ENCODE results near the gene ULBP1.

- TF ChIP-seq, protein P1, sequence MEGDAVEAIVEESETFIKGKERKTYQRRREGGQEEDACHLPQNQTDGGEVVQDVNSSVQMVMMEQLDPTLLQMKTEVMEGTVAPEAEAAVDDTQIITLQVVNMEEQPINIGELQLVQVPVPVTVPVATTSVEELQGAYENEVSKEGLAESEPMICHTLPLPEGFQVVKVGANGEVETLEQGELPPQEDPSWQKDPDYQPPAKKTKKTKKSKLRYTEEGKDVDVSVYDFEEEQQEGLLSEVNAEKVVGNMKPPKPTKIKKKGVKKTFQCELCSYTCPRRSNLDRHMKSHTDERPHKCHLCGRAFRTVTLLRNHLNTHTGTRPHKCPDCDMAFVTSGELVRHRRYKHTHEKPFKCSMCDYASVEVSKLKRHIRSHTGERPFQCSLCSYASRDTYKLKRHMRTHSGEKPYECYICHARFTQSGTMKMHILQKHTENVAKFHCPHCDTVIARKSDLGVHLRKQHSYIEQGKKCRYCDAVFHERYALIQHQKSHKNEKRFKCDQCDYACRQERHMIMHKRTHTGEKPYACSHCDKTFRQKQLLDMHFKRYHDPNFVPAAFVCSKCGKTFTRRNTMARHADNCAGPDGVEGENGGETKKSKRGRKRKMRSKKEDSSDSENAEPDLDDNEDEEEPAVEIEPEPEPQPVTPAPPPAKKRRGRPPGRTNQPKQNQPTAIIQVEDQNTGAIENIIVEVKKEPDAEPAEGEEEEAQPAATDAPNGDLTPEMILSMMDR (IDR thresholded peaks at IDR 0.05 in 4 of 5, conservative IDR thresholded peaks at IDR 0.05 in 1 of 5) = peak in 1 of 5 experiments; percentile 34
- no peak for TF ChIP-seq POLR2A (IDR thresholded peaks at IDR 0.05)
These were observed 43.3 kb downstream of the ULBP1 start for GRCh38 chr6:150006961-150007464.

Data from gastrocnemius medialis (tissue), 4 donors.